Smooth muscle cell (in vitro differentiated cells): ENCODE measurements around the gene MVP. TPM values are rescaled to one million over a fixed set of nuclear protein-coding genes. Genes with fewer than 3 reads are reported as not detected.

ENCODE experiments used
- DNase-seq: peaks from one replicate; lab custom pipeline; 2025; ENCODE audit not compliant: unreplicated experiment; lab: John Stamatoyannopoulos, UW
- H2AFZ ChIP-seq: fragments of 200-600 bp; sonication (generic); 2 replicates; pipeline ENCODE4 v1.6.0; 2016; ENCODE audit warnings: antibody characterized with exemption, low read depth, mild to moderate bottlenecking
- H3F3A ChIP-seq: fragments of 200-600 bp; sonication (generic); 2 replicates; pipeline ENCODE4 v1.6.0; 2017; ENCODE audit warnings: antibody characterized with exemption, low read depth
- H3K27ac ChIP-seq: fragments of 200-600 bp; sonication (generic); 2 replicates; pipeline ENCODE4 v1.5.1; 2016; ENCODE audit warnings: low read depth, mild to moderate bottlenecking
- H3K27me3 ChIP-seq: fragments of 200-600 bp; sonication (generic); 2 replicates; pipeline ENCODE4 v1.6.1; 2016; ENCODE audit warnings: low read depth, mild to moderate bottlenecking
- H3K36me3 ChIP-seq: fragments of 200-600 bp; sonication (generic); 2 replicates; pipeline ENCODE4 v1.5.1; 2016; ENCODE audit warnings: low read depth
- H3K4me1 ChIP-seq: fragments of 200-600 bp; sonication (generic); 2 replicates; pipeline ENCODE4 v1.5.1; 2016; ENCODE audit warnings: low read depth
- H3K4me2 ChIP-seq: fragments of 200-600 bp; sonication (generic); 2 replicates; pipeline ENCODE4 v1.6.0; 2016; ENCODE audit warnings: mild to moderate bottlenecking
- H3K4me3 ChIP-seq: fragments of 200-600 bp; sonication (generic); 2 replicates; pipeline ENCODE4 v1.5.1; 2016; ENCODE audit warnings: mild to moderate bottlenecking
- H3K79me2 ChIP-seq: fragments of 200-600 bp; sonication (generic); 2 replicates; pipeline ENCODE4 v1.6.0; 2016; ENCODE audit warnings: low read depth, mild to moderate bottlenecking
- H3K9ac ChIP-seq: fragments of 200-600 bp; sonication (generic); 2 replicates; pipeline ENCODE4 v1.6.0; 2016; ENCODE audit warnings: low read depth
- H3K9me3 ChIP-seq: fragments of 200-600 bp; sonication (generic); replicated peaks from 2 replicates; pipeline ENCODE4 v1.5.1; 2016; ENCODE audit warnings: low read depth
- H4K20me1 ChIP-seq: fragments of 200-600 bp; sonication (generic); 2 replicates; pipeline ENCODE4 v1.6.0; 2016; ENCODE audit warnings: low read depth
- WGBS: methylation state at CpG from one replicate; pipeline ENCODE4 v1.1.7; 2016; ENCODE audit warnings: low lambda C conversion rate; 5-methylcytosine and 5-hydroxymethylcytosine counted together
- polyA plus RNA-seq: library from polyadenylated mRNA; unstranded; fragments of >200 nt; fragmentation: Nextera tagmentation; extraction: Ambion mirVana; gene quantifications from 2 replicates; pipeline ENCODE4 v1.2.1, GENCODE V29; 2016
- total RNA-seq: library from RNA; depleted of rRNA; stranded (reverse); fragments of >200 nt; gene quantifications from 2 replicates; pipeline ENCODE4 v1.2.3, GENCODE V29; 2014
- TF ChIP-seq, protein P1 (sequence below): fragments of 200-600 bp; sonication (generic); IDR thresholded peaks from 2 replicates; pipeline ENCODE4 v1.5.1; 2017; ENCODE audit warnings: borderline replicate concordance, mild to moderate bottlenecking, antibody characterized with exemption; ENCODE audit not compliant: insufficient read depth, poor library complexity, severe bottlenecking

MVP gene
- total and polyA plus RNA-seq, 2 experiments from 2014 or later = 47.5 to 110 TPM

DNA sequence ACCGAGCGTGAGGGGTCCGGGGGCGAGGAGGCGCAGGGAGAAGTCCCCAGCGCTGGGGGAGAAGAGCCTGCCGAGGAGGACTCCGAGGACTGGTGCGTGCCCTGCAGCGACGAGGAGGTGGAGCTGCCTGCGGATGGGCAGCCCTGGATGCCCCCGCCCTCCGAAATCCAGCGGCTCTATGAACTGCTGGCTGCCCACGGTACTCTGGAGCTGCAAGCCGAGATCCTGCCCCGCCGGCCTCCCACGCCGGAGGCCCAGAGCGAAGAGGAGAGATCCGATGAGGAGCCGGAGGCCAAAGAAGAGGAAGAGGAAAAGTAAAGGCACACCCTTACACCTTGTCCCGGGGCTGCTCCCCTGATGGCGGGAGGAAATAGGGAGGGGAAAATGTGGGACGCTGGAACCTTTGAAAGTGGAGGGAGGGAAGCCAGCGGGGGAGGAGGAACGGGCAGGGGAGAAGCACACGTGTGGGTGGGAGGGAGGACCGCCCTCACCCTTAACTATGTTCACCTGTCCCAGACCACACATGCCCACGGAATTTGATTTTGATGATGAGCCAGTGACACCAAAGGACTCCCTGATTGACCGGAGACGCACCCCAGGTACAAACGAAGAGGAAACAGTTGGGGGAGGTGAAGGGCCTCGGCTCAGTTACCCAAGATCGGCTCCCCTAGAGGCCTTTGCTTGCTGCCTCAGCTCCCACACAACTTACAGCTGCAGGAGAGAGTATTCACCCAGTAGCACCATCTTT is 3.4 kb upstream of the MVP start:
- DNase-seq = no peak
- 3% methylated on average over 36 of the region's 37 CpGs for WGBS
- H3K4me1 ChIP-seq = peaks cover 36% of the 10 kb centered on the region
- peak overlapping the region; percentile 74 for H3K4me3 ChIP-seq
- peak overlapping the region; percentile 56 for H3K9ac ChIP-seq
- TF ChIP-seq, protein P1, sequence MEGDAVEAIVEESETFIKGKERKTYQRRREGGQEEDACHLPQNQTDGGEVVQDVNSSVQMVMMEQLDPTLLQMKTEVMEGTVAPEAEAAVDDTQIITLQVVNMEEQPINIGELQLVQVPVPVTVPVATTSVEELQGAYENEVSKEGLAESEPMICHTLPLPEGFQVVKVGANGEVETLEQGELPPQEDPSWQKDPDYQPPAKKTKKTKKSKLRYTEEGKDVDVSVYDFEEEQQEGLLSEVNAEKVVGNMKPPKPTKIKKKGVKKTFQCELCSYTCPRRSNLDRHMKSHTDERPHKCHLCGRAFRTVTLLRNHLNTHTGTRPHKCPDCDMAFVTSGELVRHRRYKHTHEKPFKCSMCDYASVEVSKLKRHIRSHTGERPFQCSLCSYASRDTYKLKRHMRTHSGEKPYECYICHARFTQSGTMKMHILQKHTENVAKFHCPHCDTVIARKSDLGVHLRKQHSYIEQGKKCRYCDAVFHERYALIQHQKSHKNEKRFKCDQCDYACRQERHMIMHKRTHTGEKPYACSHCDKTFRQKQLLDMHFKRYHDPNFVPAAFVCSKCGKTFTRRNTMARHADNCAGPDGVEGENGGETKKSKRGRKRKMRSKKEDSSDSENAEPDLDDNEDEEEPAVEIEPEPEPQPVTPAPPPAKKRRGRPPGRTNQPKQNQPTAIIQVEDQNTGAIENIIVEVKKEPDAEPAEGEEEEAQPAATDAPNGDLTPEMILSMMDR = no peak
- H3K27me3 ChIP-seq = no peaks in the 10 kb centered on the region
- H3K79me2 ChIP-seq = peaks cover 51% of the 10 kb centered on the region
- peak overlapping the region; percentile 78 for H3K27ac ChIP-seq
- H3K36me3 ChIP-seq = no peaks in the 10 kb centered on the region
- no peaks in the 10 kb centered on the region for H4K20me1 ChIP-seq
- H3K4me2 ChIP-seq = peak overlapping the region; percentile 90
- H3K9me3 ChIP-seq = no peaks in the 10 kb centered on the region
- no peak overlapping the region for H2AFZ ChIP-seq
- peaks cover 20% of the 10 kb centered on the region for H3F3A ChIP-seq

DNA sequence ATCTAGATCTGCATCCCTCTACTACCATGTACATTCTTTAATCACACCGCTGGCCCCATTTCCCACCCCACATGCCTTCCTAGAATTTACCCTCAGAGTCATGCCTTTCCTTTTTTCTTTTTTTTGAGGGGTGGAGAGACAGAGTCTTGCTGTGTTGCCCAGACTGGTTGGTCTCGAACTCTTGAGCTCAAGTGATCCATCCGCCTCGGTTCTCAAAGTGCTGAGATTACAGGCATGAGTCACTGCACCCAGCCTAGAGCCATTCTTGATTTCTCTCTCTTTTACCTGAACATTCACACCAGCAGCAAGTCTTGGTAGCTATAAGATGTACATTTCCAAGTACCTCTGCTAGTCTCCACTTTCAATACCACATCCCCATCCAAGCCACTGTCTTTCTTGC is 2.2 kb upstream of the MVP start:
- H3K27me3 ChIP-seq = no peaks in the 10 kb centered on the region
- DNase-seq = no peak
- H3K79me2 ChIP-seq = peaks cover 55% of the 10 kb centered on the region
- H3K9ac ChIP-seq = no peak overlapping the region
- no peak overlapping the region for H3K4me3 ChIP-seq
- H3K27ac ChIP-seq = peak overlapping the region; percentile 3
- peaks cover 6% of the 10 kb centered on the region for H4K20me1 ChIP-seq
- peaks cover 27% of the 10 kb centered on the region for H3F3A ChIP-seq
- TF ChIP-seq, protein P1 = no peak
- peaks cover 39% of the 10 kb centered on the region for H3K4me1 ChIP-seq
- no peak overlapping the region for H2AFZ ChIP-seq
- H3K9me3 ChIP-seq = no peaks in the 10 kb centered on the region
- no peaks in the 10 kb centered on the region for H3K36me3 ChIP-seq
- WGBS = 48% methylated on average over 4 of the region's 4 CpGs
- peak overlapping the region; percentile 90 for H3K4me2 ChIP-seq

DNA sequence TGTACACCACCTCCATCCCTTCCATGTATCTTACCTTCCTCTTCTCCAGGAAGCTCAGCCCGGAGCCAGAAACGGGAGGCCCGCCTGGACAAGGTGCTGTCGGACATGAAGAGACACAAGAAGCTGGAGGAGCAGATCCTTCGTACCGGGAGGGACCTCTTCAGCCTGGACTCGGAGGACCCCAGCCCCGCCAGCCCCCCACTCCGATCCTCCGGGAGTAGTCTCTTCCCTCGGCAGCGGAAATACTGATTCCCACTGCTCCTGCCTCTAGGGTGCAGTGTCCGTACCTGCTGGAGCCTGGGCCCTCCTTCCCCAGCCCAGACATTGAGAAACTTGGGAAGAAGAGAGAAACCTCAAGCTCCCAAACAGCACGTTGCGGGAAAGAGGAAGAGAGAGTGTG is 756 bp upstream of the MVP start:
- Histone ChIP-seq H4K20me1 (peaks cover 11% of the 10 kb centered on the region), H2AFZ (no peak overlapping the region), H3F3A (peaks cover 27% of the 10 kb centered on the region), H3K27ac (peak overlapping the region; percentile 86), H3K36me3 (no peaks in the 10 kb centered on the region), H3K9ac (no peak overlapping the region), H3K27me3 (no peaks in the 10 kb centered on the region), H3K4me2 (no peak overlapping the region), H3K4me3 (peak overlapping the region; percentile 59), H3K4me1 (peaks cover 34% of the 10 kb centered on the region), H3K9me3 (no peaks in the 10 kb centered on the region), H3K79me2 (peaks cover 51% of the 10 kb centered on the region)
- TF ChIP-seq, protein P1 = no peak
- WGBS = 94% methylated on average over 15 of the region's 15 CpGs
- DNase-seq = no peak
